ENCODE measurements around the gene KIF20A.
"Not testable (repeated sequence)": the region's sequence is repeated elsewhere in the genome, so short reads cannot be mapped to it uniquely, and the experiment has no call there.

KIF20A gene

DNA sequence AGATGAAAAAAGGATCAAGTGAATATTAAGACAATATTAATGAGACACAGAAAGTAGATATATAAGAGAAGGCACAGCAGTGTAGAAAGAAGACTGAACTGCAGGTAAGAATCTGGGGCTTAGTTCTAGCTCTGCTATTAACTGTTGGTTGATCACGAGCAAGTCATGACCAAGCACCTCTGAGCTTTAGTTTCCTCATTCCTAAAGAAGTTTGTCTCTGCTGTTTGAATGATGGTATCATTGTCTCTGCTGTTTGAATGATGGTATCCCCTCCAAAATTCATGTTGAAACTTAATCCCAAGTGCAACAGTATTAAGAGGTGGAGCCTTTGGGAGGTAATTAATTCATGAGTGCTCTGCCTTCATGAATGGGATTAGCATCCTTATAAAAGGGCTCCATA lies 37.2 kb upstream of the KIF20A start:
- no peak for TF ChIP-seq CTCF (IDR thresholded peaks at IDR 0.05; ENCODE audit: insufficient read depth, low read depth, low read length, missing control alignments)

DNA sequence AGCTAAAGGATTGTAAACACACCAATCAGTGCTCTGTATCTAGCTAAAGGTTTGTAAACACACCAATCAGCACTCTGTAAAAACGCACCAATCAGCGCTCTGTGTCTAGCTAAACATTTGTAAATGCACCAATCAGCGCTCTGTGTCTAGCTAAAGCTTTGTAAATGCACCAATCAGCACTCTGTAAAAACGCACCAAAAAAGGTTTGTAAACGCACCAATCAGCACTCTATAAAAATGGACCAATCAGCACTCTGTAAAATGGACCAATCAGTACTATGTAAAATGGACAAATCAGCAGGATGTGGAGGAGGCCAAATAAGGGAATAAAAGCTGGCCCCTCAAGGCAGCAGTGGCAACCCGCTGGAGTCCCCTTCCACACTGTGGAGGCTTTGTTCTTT lies 35.3 kb upstream of the KIF20A start:
- not testable (repeated sequence) for H3K4me3 ChIP-seq (ENCODE audit: low read depth, low read length); DNase-seq (ENCODE audit: low read depth)

More for the DNA sequence above, 37.2 kb upstream of the KIF20A start:
- no peak for DNase-seq (ENCODE audit: low read depth)
- H3K4me3 ChIP-seq (ENCODE audit: low read depth, low read length), result no peak overlapping the region

GRCh38 chr5:138148811-138149210 lies 30.1 kb upstream of the KIF20A start:
- no peak for TF ChIP-seq CTCF (IDR thresholded peaks at IDR 0.05; ENCODE audit: insufficient read depth, low read depth, low read length, missing control alignments)
- DNase-seq (ENCODE audit: low read depth), result no peak
- H3K4me3 ChIP-seq (ENCODE audit: low read depth, low read length), result no peak overlapping the region

DNA sequence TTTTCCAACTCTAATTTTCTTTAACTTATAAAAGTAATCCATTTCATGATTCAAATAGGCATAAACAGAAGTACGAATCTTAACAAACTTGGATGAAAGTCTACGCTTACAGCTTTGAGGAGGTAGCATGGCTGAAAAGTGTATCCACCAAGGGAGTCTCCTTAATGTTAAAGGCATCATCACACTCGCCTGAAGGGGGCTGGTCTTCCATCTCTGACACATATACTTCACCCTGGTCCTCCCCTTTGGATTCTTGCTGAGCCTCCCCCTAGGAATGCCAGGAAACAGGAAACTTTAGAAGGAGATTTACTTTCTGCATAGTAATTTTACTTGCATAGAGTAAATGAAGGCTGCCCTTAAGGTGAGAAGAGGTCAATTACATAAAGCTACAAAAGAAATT lies 29.4 kb upstream of the KIF20A start:
- DNase-seq (ENCODE audit: low read depth), result no peak

DNA sequence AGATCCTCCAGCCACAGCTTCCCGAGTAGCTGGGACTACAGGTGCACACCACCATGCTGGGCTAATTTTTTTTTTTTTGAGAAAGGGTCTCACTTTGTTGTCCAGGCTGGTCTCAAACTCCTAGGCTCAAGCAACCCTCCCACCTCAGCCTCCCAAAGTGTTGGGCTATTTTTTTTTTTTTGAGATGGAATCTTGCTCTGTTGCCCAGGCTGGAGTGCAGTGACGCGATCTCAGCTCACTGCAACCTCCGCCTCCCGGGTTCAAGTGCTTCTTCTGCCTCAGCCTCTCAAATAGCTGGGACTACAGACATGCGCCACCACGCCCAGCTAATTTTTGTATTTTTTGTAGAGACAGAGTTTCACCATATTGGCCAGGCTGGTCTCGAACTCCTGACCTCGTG lies 22.9 kb upstream of the KIF20A start:
- not testable (repeated sequence) for H3K4me3 ChIP-seq (ENCODE audit: low read depth, low read length); DNase-seq (ENCODE audit: low read depth)

More for the DNA sequence above, 29.4 kb upstream of the KIF20A start:
- no peak for TF ChIP-seq CTCF (IDR thresholded peaks at IDR 0.05; ENCODE audit: insufficient read depth, low read depth, low read length, missing control alignments)
- no peak overlapping the region for H3K4me3 ChIP-seq (ENCODE audit: low read depth, low read length)

DNA sequence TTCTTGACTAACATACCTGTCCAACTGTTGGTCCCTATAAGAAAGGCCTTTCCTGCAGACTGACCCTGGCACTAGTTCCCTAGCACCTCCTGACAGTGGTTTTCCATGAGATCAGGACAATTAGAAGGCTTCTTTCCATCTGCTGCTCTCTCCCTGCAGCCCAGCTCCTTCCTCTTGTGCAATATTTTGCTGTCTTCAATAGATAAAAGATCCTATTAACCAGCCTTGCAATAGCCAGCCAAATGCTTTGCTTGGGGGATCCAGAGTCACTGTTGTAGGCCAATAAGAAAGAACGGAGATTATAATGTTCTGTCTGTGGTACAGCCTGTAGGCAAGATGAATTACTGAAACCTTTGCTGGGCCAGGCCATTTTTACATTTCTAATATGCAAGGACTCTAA lies 21.3 kb upstream of the KIF20A start:
- H3K4me3 ChIP-seq (ENCODE audit: low read depth, low read length), result no peak overlapping the region
- DNase-seq (ENCODE audit: low read depth), result no peak
- TF ChIP-seq CTCF (IDR thresholded peaks at IDR 0.05; ENCODE audit: insufficient read depth, low read depth, low read length, missing control alignments), result no peak

DNA sequence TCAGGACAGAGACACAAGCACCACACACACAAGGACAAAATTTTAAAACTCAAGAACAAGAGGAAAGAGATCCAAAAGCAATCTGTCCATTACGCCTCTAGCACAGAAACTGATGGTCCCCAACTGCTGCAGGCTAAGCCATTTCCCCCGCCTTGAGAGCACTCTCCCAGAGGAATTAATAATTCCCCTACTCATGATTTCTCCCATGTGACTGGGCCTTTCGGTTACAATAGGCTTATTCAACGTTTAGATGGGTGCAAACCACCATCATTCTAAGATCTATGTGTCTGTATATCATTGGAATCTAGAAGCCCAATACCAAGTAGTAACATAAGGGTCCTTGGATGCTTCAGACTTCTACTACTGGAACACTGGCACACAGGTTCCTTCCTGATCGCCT lies 19.2 kb upstream of the KIF20A start:
- H3K4me3 ChIP-seq (ENCODE audit: low read depth, low read length), result no peak overlapping the region
- DNase-seq (ENCODE audit: low read depth), result no peak
- no peak for TF ChIP-seq CTCF (IDR thresholded peaks at IDR 0.05; ENCODE audit: insufficient read depth, low read depth, low read length, missing control alignments)

DNA sequence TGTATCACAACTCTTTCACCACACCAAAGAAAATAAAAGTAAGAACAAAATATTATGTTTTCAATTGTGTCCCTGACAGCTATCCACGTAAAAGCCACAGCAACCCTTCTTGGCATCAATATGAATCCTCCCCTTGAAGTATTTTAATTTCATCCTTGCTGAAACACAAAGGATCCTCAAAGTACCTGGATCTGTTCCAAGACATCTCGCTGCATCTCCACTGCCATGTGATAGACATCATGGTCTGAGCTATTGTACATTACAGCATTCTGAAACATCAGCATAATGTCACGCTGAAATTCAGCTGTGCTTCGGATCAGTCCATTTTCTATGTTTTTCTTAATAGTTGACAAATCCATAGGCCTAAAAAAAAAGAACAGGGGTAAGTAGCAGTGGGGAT lies 18.2 kb upstream of the KIF20A start:
- no peak for DNase-seq (ENCODE audit: low read depth)
- TF ChIP-seq CTCF (IDR thresholded peaks at IDR 0.05; ENCODE audit: insufficient read depth, low read depth, low read length, missing control alignments), result no peak
- H3K4me3 ChIP-seq (ENCODE audit: low read depth, low read length), result no peak overlapping the region

Measured in GM12865 (cell line).